Measurements from ENCODE around the gene C1orf74. TPM values are rescaled to one million over a fixed set of nuclear protein-coding genes. Genes with fewer than 3 reads are reported as not detected.

The C1orf74 gene
- total RNA-seq, 5 donors from 2014 or later (not counting 1 experiment from before 2014, with no cell fraction given) = 0.58 to 1.3 (median 1.2) TPM

- Histone ChIP-seq H3K9me3 (no peaks in the 10 kb centered on the region), H3K4me3 (ENCODE audit: control insufficient read depth in 1 of 2, extremely low read depth in 1 of 2, low read length in 1 of 2) (no peak overlapping the region), H3K4me1 (ENCODE audit: control insufficient read depth in 1 of 2, extremely low read depth in 1 of 2, insufficient read depth in 2 of 2, low read length in 2 of 2) (peaks cover 0 to 7% of the 10 kb centered on the region in 2 experiments), H3K27ac (ENCODE audit: low read length) (no peak overlapping the region), H3K27me3 (replicated peaks in 1 of 2; ENCODE audit: control insufficient read depth in 2 of 2, extremely low read depth in 1 of 2, insufficient read depth in 2 of 2, low read length in 1 of 2) (no peaks in the 10 kb centered on the region), H3K36me3 (ENCODE audit: control insufficient read depth in 2 of 2, extremely low read depth in 1 of 2, insufficient read depth in 1 of 2, low read length in 1 of 2) (no peaks in the 10 kb centered on the region)
- POLR2A ChIA-PET = no interaction called here
- H3K36me3 Mint-ChIP-seq = no peaks in the 10 kb centered on the region
- CTCF ChIA-PET = no interaction called here
- H3K27me3 Mint-ChIP-seq = no peaks in the 10 kb centered on the region
- ATAC-seq (replicated peaks in 1 of 4) (no peak), DNase-seq (no peak)
- WGBS (ENCODE audit: insufficient coverage) = 43% methylated on average over 1 of the region's 8 CpGs
- H3K9me3 Mint-ChIP-seq = no peaks in the 10 kb centered on the region
- H3K4me1 Mint-ChIP-seq = peaks cover 15 to 28% (median 18%) of the 10 kb centered on the region in 3 donors
- H3K4me3 Mint-ChIP-seq = no peak overlapping the region
- H3K27ac Mint-ChIP-seq = no peak overlapping the region
Measured at GRCh38 chr1:209742409-209743144, 41.8 kb downstream of the C1orf74 start.

GRCh38 chr1:209741889-209742288 lies 42.5 kb downstream of the C1orf74 start:
- Histone ChIP-seq H3K9me3 (no peaks in the 10 kb centered on the region), H3K4me1 (ENCODE audit: control insufficient read depth in 1 of 2, extremely low read depth in 1 of 2, insufficient read depth in 2 of 2, low read length in 2 of 2) (peaks cover 0 to 2% of the 10 kb centered on the region in 2 experiments), H3K36me3 (ENCODE audit: control insufficient read depth in 2 of 2, extremely low read depth in 1 of 2, insufficient read depth in 1 of 2, low read length in 1 of 2) (no peaks in the 10 kb centered on the region), H3K27me3 (replicated peaks in 1 of 2; ENCODE audit: control insufficient read depth in 2 of 2, extremely low read depth in 1 of 2, insufficient read depth in 2 of 2, low read length in 1 of 2) (no peaks in the 10 kb centered on the region), H3K4me3 (ENCODE audit: control insufficient read depth in 1 of 2, extremely low read depth in 1 of 2, low read length in 1 of 2) (no peak overlapping the region), H3K27ac (ENCODE audit: low read length) (no peak overlapping the region)
- Mint-ChIP-seq H3K27me3 (no peaks in the 10 kb centered on the region), H3K27ac (no peak overlapping the region), H3K4me1 (peaks cover 10 to 22% (median 14%) of the 10 kb centered on the region in 3 donors), H3K9me3 (no peaks in the 10 kb centered on the region), H3K4me3 (no peak overlapping the region), H3K36me3 (no peaks in the 10 kb centered on the region)
- POLR2A ChIA-PET = no interaction called here
- CTCF ChIA-PET = interaction anchor here in 1 of 2 donors (0.6 kb wide), 2 partner anchors 20 to 643 kb away, joined by 3 read pairs; no protein-coding TSS in a partner anchor
- 47% methylated on average over 1 of the region's 2 CpGs for whole genome bisulfite sequencing (ENCODE audit: insufficient coverage)
- ATAC-seq (replicated peaks in 1 of 4) = no peak
- no peak for DNase-seq

- H3K9me3 ChIP-seq = no peaks in the 10 kb centered on the region
- no peak overlapping the region for H3K4me3 Mint-ChIP-seq
- H3K36me3 Mint-ChIP-seq = no peaks in the 10 kb centered on the region
- no peak overlapping the region for H3K4me3 ChIP-seq (ENCODE audit: control insufficient read depth in 1 of 2, extremely low read depth in 1 of 2, low read length in 1 of 2)
- H3K27ac Mint-ChIP-seq = no peak overlapping the region
- DNase-seq = no peak
- no peak overlapping the region for H3K27ac ChIP-seq (ENCODE audit: low read length)
- H3K27me3 Mint-ChIP-seq = no peaks in the 10 kb centered on the region
- no peaks in the 10 kb centered on the region for H3K9me3 Mint-ChIP-seq
- CTCF ChIA-PET = interaction anchor here in 1 of 2 donors (0.6 kb wide), 2 partner anchors 20 to 644 kb away, joined by 3 read pairs; no protein-coding TSS in a partner anchor
- H3K27me3 ChIP-seq (replicated peaks in 1 of 2; ENCODE audit: control insufficient read depth in 2 of 2, extremely low read depth in 1 of 2, insufficient read depth in 2 of 2, low read length in 1 of 2) = no peaks in the 10 kb centered on the region
- ATAC-seq (replicated peaks in 1 of 4) = no peak
- H3K36me3 ChIP-seq (ENCODE audit: control insufficient read depth in 2 of 2, extremely low read depth in 1 of 2, insufficient read depth in 1 of 2, low read length in 1 of 2) = no peaks in the 10 kb centered on the region
- H3K4me1 ChIP-seq (ENCODE audit: control insufficient read depth in 1 of 2, extremely low read depth in 1 of 2, insufficient read depth in 2 of 2, low read length in 2 of 2) = peaks cover 0 to 2% of the 10 kb centered on the region in 2 experiments
- 97% methylated on average over 3 of the region's 3 CpGs for WGBS (ENCODE audit: insufficient coverage)
- peaks cover 9 to 19% (median 14%) of the 10 kb centered on the region in 3 donors for H3K4me1 Mint-ChIP-seq
- POLR2A ChIA-PET = no interaction called here
Measured at GRCh38 chr1:209741193-209741592, 43.2 kb downstream of the C1orf74 start.

GRCh38 chr1:209738270-209738669 lies 46.1 kb downstream of the C1orf74 start:
- DNase-seq = no peak

GRCh38 chr1:209737118-209737505 lies 47.2 kb downstream of the C1orf74 start:
- Histone ChIP-seq H3K4me3 (ENCODE audit: control insufficient read depth in 1 of 2, extremely low read depth in 1 of 2, low read length in 1 of 2) (no peak overlapping the region), H3K4me1 (ENCODE audit: control insufficient read depth in 1 of 2, extremely low read depth in 1 of 2, insufficient read depth in 2 of 2, low read length in 2 of 2) (peaks cover 0 to 2% of the 10 kb centered on the region in 2 experiments), H3K36me3 (ENCODE audit: control insufficient read depth in 2 of 2, extremely low read depth in 1 of 2, insufficient read depth in 1 of 2, low read length in 1 of 2) (no peaks in the 10 kb centered on the region), H3K27me3 (replicated peaks in 1 of 2; ENCODE audit: control insufficient read depth in 2 of 2, extremely low read depth in 1 of 2, insufficient read depth in 2 of 2, low read length in 1 of 2) (no peaks in the 10 kb centered on the region), H3K27ac (ENCODE audit: low read length) (no peak overlapping the region), H3K9me3 (no peaks in the 10 kb centered on the region)
- ChIA-PET CTCF (interaction anchor here in 1 of 2 donors (1.0 to 1.5 kb wide), 2 partner anchors 11 to 46 kb away, joined by 3 to 4 read pairs; no protein-coding TSS in a partner anchor), POLR2A (no interaction called here)
- peaks cover 5 to 10% (median 9%) of the 10 kb centered on the region in 3 donors for H3K4me1 Mint-ChIP-seq
- H3K9me3 Mint-ChIP-seq = no peaks in the 10 kb centered on the region
- ATAC-seq (replicated peaks in 1 of 4) (no peak), DNase-seq (no peak)
- peaks cover 5% of the 10 kb centered on the region for H3K36me3 Mint-ChIP-seq
- no peak overlapping the region for H3K4me3 Mint-ChIP-seq
- H3K27me3 Mint-ChIP-seq = no peaks in the 10 kb centered on the region
- no peak overlapping the region for H3K27ac Mint-ChIP-seq
- WGBS (ENCODE audit: insufficient coverage) = 78% methylated on average over 2 of the region's 5 CpGs

More at GRCh38 chr1:209738270-209738669, 46.1 kb downstream of the C1orf74 start:
- Mint-ChIP-seq H3K27ac (no peak overlapping the region), H3K27me3 (no peaks in the 10 kb centered on the region), H3K36me3 (no peaks in the 10 kb centered on the region), H3K9me3 (no peaks in the 10 kb centered on the region), H3K4me1 (peaks cover 9 to 18% (median 14%) of the 10 kb centered on the region in 3 donors), H3K4me3 (no peak overlapping the region)
- no peaks in the 10 kb centered on the region for H3K9me3 ChIP-seq
- no peaks in the 10 kb centered on the region for H3K27me3 ChIP-seq (replicated peaks in 1 of 2; ENCODE audit: control insufficient read depth in 2 of 2, extremely low read depth in 1 of 2, insufficient read depth in 2 of 2, low read length in 1 of 2)
- no peaks in the 10 kb centered on the region for H3K36me3 ChIP-seq (ENCODE audit: control insufficient read depth in 2 of 2, extremely low read depth in 1 of 2, insufficient read depth in 1 of 2, low read length in 1 of 2)
- CTCF ChIA-PET = interaction anchor here (0.9 to 1.5 kb wide), 2 partner anchors 10 to 34 kb away, joined by 4 to 7 read pairs; no protein-coding TSS in a partner anchor
- no CpG with 5 or more reads among the region's 1 CpG for WGBS (ENCODE audit: insufficient coverage)
- H3K4me1 ChIP-seq (ENCODE audit: control insufficient read depth in 1 of 2, extremely low read depth in 1 of 2, insufficient read depth in 2 of 2, low read length in 2 of 2) = peaks cover 0 to 2% of the 10 kb centered on the region in 2 experiments
- ATAC-seq (replicated peaks in 1 of 4) = no peak
- POLR2A ChIA-PET = no interaction called here
- no peak overlapping the region for H3K4me3 ChIP-seq (ENCODE audit: control insufficient read depth in 1 of 2, extremely low read depth in 1 of 2, low read length in 1 of 2)
- no peak overlapping the region for H3K27ac ChIP-seq (ENCODE audit: low read length)

GRCh38 chr1:209736490-209737117 lies 47.8 kb downstream of the C1orf74 start:
- Histone ChIP-seq H3K4me1 (ENCODE audit: control insufficient read depth in 1 of 2, extremely low read depth in 1 of 2, insufficient read depth in 2 of 2, low read length in 2 of 2) (peaks cover 0 to under 1% of the 10 kb centered on the region in 2 experiments), H3K36me3 (ENCODE audit: control insufficient read depth in 2 of 2, extremely low read depth in 1 of 2, insufficient read depth in 1 of 2, low read length in 1 of 2) (no peaks in the 10 kb centered on the region), H3K4me3 (ENCODE audit: control insufficient read depth in 1 of 2, extremely low read depth in 1 of 2, low read length in 1 of 2) (no peak overlapping the region), H3K27ac (ENCODE audit: low read length) (no peak overlapping the region), H3K27me3 (replicated peaks in 1 of 2; ENCODE audit: control insufficient read depth in 2 of 2, extremely low read depth in 1 of 2, insufficient read depth in 2 of 2, low read length in 1 of 2) (no peaks in the 10 kb centered on the region), H3K9me3 (no peaks in the 10 kb centered on the region)
- POLR2A ChIA-PET = no interaction called here
- CTCF ChIA-PET = interaction anchor here (1.0 to 1.5 kb wide), 3 partner anchors 11 to 45 kb away, joined by 3 to 4 read pairs (median 3); no protein-coding TSS in a partner anchor
- WGBS (ENCODE audit: insufficient coverage) = 48% methylated on average over 2 of the region's 3 CpGs
- no peaks in the 10 kb centered on the region for H3K9me3 Mint-ChIP-seq
- H3K36me3 Mint-ChIP-seq = peaks cover 5% of the 10 kb centered on the region
- DNase-seq = no peak
- H3K27ac Mint-ChIP-seq = no peak overlapping the region
- no peak overlapping the region for H3K4me3 Mint-ChIP-seq
- H3K27me3 Mint-ChIP-seq = no peaks in the 10 kb centered on the region
- ATAC-seq (replicated peaks in 1 of 4) = no peak
- H3K4me1 Mint-ChIP-seq = peaks cover 0 to 6% (median 4%) of the 10 kb centered on the region in 3 donors

Data from T-cell (primary cell).